H1 (cell line): ENCODE data around the gene PLCH2. TPM values are rescaled to one million over a fixed set of nuclear protein-coding genes. Genes with fewer than 3 reads are reported as not detected.

Experiments used
- CTCF ChIA-PET: fragments of 300-600 bp; sonication (Branson Sonifier 250); formaldehyde crosslinking; loops from one replicate; lab custom pipeline; 2021; ENCODE audit not compliant: partially characterized antibody; lab: Charles Lee
- POLR2A ChIA-PET: fragments of 300-600 bp; sonication (Branson Sonifier 250); formaldehyde crosslinking; loops from one replicate; lab custom pipeline; 2021; ENCODE audit warnings: inconsistent platforms; ENCODE audit not compliant: partially characterized antibody; lab: Charles Lee
- DNase-seq, 2 experiments: peaks; one replicate each; pipeline versions ENCODE4 v3.0.0 to v3.0.0-alpha.2; 2010 to 2022; ENCODE audit warnings: low spot score in 2 of 2, low read depth in 1 of 2, mixed read lengths in 1 of 2
- FAIRE-seq: peaks from 2 replicates; lab custom pipeline; 2011; peaks lifted over from hg19 to GRCh38; lab: Jason Lieb, UNC
- H2AFZ ChIP-seq: 2 replicates; pipeline ENCODE4 v1.8.1; 2012; ENCODE audit warnings: low read length, inconsistent platforms
- H2AK5ac ChIP-seq: 2 replicates; pipeline ENCODE4 v1.6.1; 2013; ENCODE audit warnings: low read depth, low read length
- H2BK120ac ChIP-seq: replicated peaks from 2 replicates; pipeline ENCODE3; 2013; ENCODE audit warnings: low read depth, low read length, inconsistent platforms
- H2BK12ac ChIP-seq: 2 replicates; pipeline ENCODE4 v1.6.1; 2013; ENCODE audit warnings: low read depth, low read length
- H2BK15ac ChIP-seq: 2 replicates; pipeline ENCODE4 v1.6.1; 2013; ENCODE audit warnings: low read length
- H2BK20ac ChIP-seq: 2 replicates; pipeline ENCODE4 v1.6.1; 2013; ENCODE audit warnings: low read length
- H2BK5ac ChIP-seq: 2 replicates; pipeline ENCODE4 v1.6.1; 2013; ENCODE audit warnings: low read depth, low read length
- H3K14ac ChIP-seq: 2 replicates; pipeline ENCODE4 v1.6.1; 2013; ENCODE audit warnings: inconsistent platforms; ENCODE audit not compliant: insufficient read length
- H3K18ac ChIP-seq: 2 replicates; pipeline ENCODE4 v1.6.1; 2013; ENCODE audit warnings: low read length; ENCODE audit errors: extremely low read depth
- H3K23ac ChIP-seq: 2 replicates; pipeline ENCODE4 v1.6.1; 2013; ENCODE audit warnings: inconsistent platforms; ENCODE audit not compliant: insufficient read length
- H3K23me2 ChIP-seq: 2 replicates; pipeline ENCODE4 v1.6.1; 2013; ENCODE audit warnings: low read depth, low read length
- H3K27ac ChIP-seq: 2 replicates; pipeline ENCODE4 v1.6.1; 2011; ENCODE audit warnings: low read depth, low read length, inconsistent platforms
- H3K27me3 ChIP-seq, 4 experiments: replicated peaks in 1 of 4; 1 replicate in 1 of 4; 2 replicates in 3 of 4; pipeline versions ENCODE4 v1.6.1 to v1.8.1; 2011 to 2013; ENCODE audit warnings: low read length in 3 of 4, mild to moderate bottlenecking in 3 of 4, inconsistent platforms in 2 of 4, mixed read lengths in 2 of 4, moderate library complexity in 1 of 4; ENCODE audit not compliant: control insufficient read depth in 3 of 4, insufficient read depth in 3 of 4; ENCODE audit errors: extremely low read depth in 1 of 4
- H3K36me3 ChIP-seq, 4 experiments: 2 replicates each; pipeline versions ENCODE4 v1.6.1 to v1.8.1; 2011 to 2013; ENCODE audit warnings: mild to moderate bottlenecking in 4 of 4, low read length in 3 of 4, moderate library complexity in 2 of 4, control low read depth in 1 of 4, inconsistent platforms in 1 of 4; ENCODE audit not compliant: insufficient read depth in 4 of 4, control insufficient read depth in 2 of 4
- H3K4ac ChIP-seq: replicated peaks from 2 replicates; pipeline ENCODE3; 2013; ENCODE audit warnings: low read length, low read depth, mixed read lengths, inconsistent platforms; ENCODE audit not compliant: insufficient read length
- H3K4me1 ChIP-seq, 4 experiments: replicated peaks in 1 of 4; 1 replicate in 1 of 4; 2 replicates in 3 of 4; pipeline versions ENCODE4 v1.6.1 to v1.8.1; 2011 to 2013; ENCODE audit warnings: low read length in 3 of 4, inconsistent platforms in 2 of 4, mixed read lengths in 1 of 4; ENCODE audit not compliant: insufficient read depth in 4 of 4, control insufficient read depth in 3 of 4
- H3K4me2 ChIP-seq, 2 experiments: 2 replicates each; pipeline versions ENCODE4 v1.6.1 to v1.8.1; 2011 to 2013; ENCODE audit warnings: low read depth in 2 of 2, low read length in 2 of 2, control low read depth in 1 of 2, inconsistent platforms in 1 of 2, mild to moderate bottlenecking in 1 of 2; ENCODE audit not compliant: insufficient read depth in 1 of 2
- H3K4me3 ChIP-seq, 4 experiments: fragments of 200-600, 300-600 bp in 1 of 4; sonication (generic), shearing (Covaris generic), sonication (Bioruptor Twin) in 1 of 4; 2 replicates each; pipeline versions ENCODE4 v1.5.1 to v1.8.1; 2011 to 2016; ENCODE audit warnings: low read length in 4 of 4, low read depth in 3 of 4, control low read depth in 2 of 4, inconsistent platforms in 2 of 4, mild to moderate bottlenecking in 2 of 4, mixed read lengths in 1 of 4, moderate library complexity in 1 of 4; ENCODE audit not compliant: insufficient read depth in 2 of 4; ENCODE audit errors: extremely low read depth in 1 of 4
- H3K56ac ChIP-seq: replicated peaks from 2 replicates; pipeline ENCODE3; 2013; ENCODE audit warnings: low read depth, mild to moderate bottlenecking, mixed read lengths, low read length, inconsistent platforms; ENCODE audit not compliant: insufficient read length
- H3K79me1 ChIP-seq: 2 replicates; pipeline ENCODE4 v1.6.1; 2013; ENCODE audit warnings: low read depth, low read length, control low read depth
- H3K79me2 ChIP-seq, 2 experiments: 2 replicates each; pipeline versions ENCODE4 v1.6.1 to v1.8.1; 2012 to 2013; ENCODE audit warnings: low read length in 2 of 2, mild to moderate bottlenecking in 2 of 2, inconsistent platforms in 1 of 2; ENCODE audit not compliant: insufficient read depth in 2 of 2, control insufficient read depth in 1 of 2
- H3K9ac ChIP-seq, 4 experiments: replicated peaks in 1 of 4; 1 replicate in 1 of 4; 2 replicates in 3 of 4; pipeline versions ENCODE4 v1.6.1 to v1.8.1; 2011 to 2013; ENCODE audit warnings: low read depth in 3 of 4, low read length in 3 of 4, control low read depth in 2 of 4, mild to moderate bottlenecking in 2 of 4, moderate library complexity in 2 of 4, inconsistent platforms in 1 of 4; ENCODE audit errors: extremely low read depth in 1 of 4
- H3K9me3 ChIP-seq, 2 experiments: 2 replicates each; pipeline versions ENCODE4 v1.6.1 to v1.8.1; 2012 to 2013; ENCODE audit warnings: mild to moderate bottlenecking in 2 of 2, moderate library complexity in 2 of 2, control low read depth in 1 of 2, inconsistent platforms in 1 of 2, low read depth in 1 of 2, low read length in 1 of 2, mixed read lengths in 1 of 2; ENCODE audit not compliant: insufficient read depth in 2 of 2
- H4K20me1 ChIP-seq, 2 experiments: replicated peaks in 1 of 2; 2 replicates each; pipeline versions ENCODE3 to v1.8.1; 2011 to 2013; ENCODE audit warnings: inconsistent platforms in 2 of 2, low read length in 2 of 2, mild to moderate bottlenecking in 1 of 2; ENCODE audit not compliant: insufficient read depth in 2 of 2, control insufficient read depth in 1 of 2
- H4K5ac ChIP-seq: 2 replicates; pipeline ENCODE4 v1.6.1; 2013; ENCODE audit warnings: low read length, low read depth, mixed read lengths, inconsistent platforms; ENCODE audit not compliant: insufficient read length
- H4K8ac ChIP-seq: 2 replicates; pipeline ENCODE4 v1.8.0; 2013; ENCODE audit warnings: mild to moderate bottlenecking, moderate library complexity, low read length, inconsistent platforms; ENCODE audit not compliant: insufficient read depth; ENCODE audit errors: extremely low read depth
- H4K91ac ChIP-seq: replicated peaks from 2 replicates; pipeline ENCODE3; 2013; ENCODE audit warnings: low read length, mixed read lengths, inconsistent platforms; ENCODE audit not compliant: insufficient read length
- CEBPB ChIP-seq: IDR thresholded peaks from 2 replicates; pipeline ENCODE4 v1.6.1; 2012; ENCODE audit warnings: low read depth, low read length
- EZH2 ChIP-seq: fragments of 200-600 bp; sonication (generic); IDR thresholded peaks from 2 replicates; pipeline ENCODE4 v1.7.1; 2012; ENCODE audit warnings: low read depth, mild to moderate bottlenecking, moderate library complexity, low read length, inconsistent platforms; ENCODE audit not compliant: severe bottlenecking
- GABPA ChIP-seq: IDR thresholded peaks from 2 replicates; pipeline ENCODE4 v1.6.1; 2011; ENCODE audit warnings: mild to moderate bottlenecking, low read length, moderate library complexity, borderline replicate concordance; ENCODE audit not compliant: insufficient read depth
- KDM1A ChIP-seq: fragments of 200-600, 300-600 bp; sonication (generic); IDR thresholded peaks from 2 replicates; pipeline ENCODE4 v1.7.1; 2016; ENCODE audit warnings: mild to moderate bottlenecking, low read length, borderline replicate concordance
- POLR2A ChIP-seq, 2 experiments: IDR thresholded peaks; 1 replicate in 1 of 2; 2 replicates in 1 of 2; pipeline ENCODE4 v1.6.1; 2011; ENCODE audit warnings: low read depth in 2 of 2, low read length in 2 of 2, mild to moderate bottlenecking in 2 of 2; ENCODE audit errors: control extremely low read depth in 1 of 2
- RFX5 ChIP-seq: IDR thresholded peaks from 2 replicates; pipeline ENCODE4 v1.6.1; 2011; ENCODE audit warnings: low read depth, low read length, improper control_type of control experiment, borderline replicate concordance
- RNF2 ChIP-seq: fragments of 200-900, 300-1000 bp; sonication (generic); IDR thresholded peaks from 2 replicates; pipeline ENCODE4 v1.7.1; 2016; ENCODE audit warnings: borderline replicate concordance, low read depth, mild to moderate bottlenecking, antibody characterized with exemption, low read length; ENCODE audit not compliant: poor library complexity, severe bottlenecking; ENCODE audit errors: missing control alignments
- SIN3A ChIP-seq, 2 experiments: IDR thresholded peaks in 1 of 2; conservative IDR thresholded peaks in 1 of 2; 2 replicates each; pipeline ENCODE4 v1.6.1; 2011 to 2012; ENCODE audit warnings: low read length in 2 of 2, improper control_type of control experiment in 1 of 2, low read depth in 1 of 2, mild to moderate bottlenecking in 1 of 2
- SP2 ChIP-seq: IDR thresholded peaks from 2 replicates; pipeline ENCODE4 v1.6.1; 2012; ENCODE audit warnings: mild to moderate bottlenecking, low read length, inconsistent platforms
- TAF1 ChIP-seq: IDR thresholded peaks from 2 replicates; pipeline ENCODE4 v1.6.1; 2011; ENCODE audit warnings: mild to moderate bottlenecking, low read depth, low read length
- ZNF274 ChIP-seq: IDR thresholded peaks from 2 replicates; pipeline ENCODE4 v1.7.0; 2012; ENCODE audit warnings: low read length, borderline replicate concordance; ENCODE audit errors: extremely low read depth
- WGBS, 2 experiments: shearing (Covaris generic) in 1 of 2; methylation state at CpG; one replicate each; pipeline versions ENCODE4 v1.1.6 to v1.1.7; 2013 to 2015; ENCODE audit warnings: low lambda C conversion rate in 2 of 2, mixed read lengths in 2 of 2, inconsistent platforms in 1 of 2, low coverage in 1 of 2, missing lambda C conversion rate in 1 of 2; ENCODE audit not compliant: insufficient replicate concordance in 2 of 2, insufficient coverage in 1 of 2, insufficient read length in 1 of 2; ENCODE audit errors: extremely low coverage in 1 of 2, missing lambda C conversion rate in 1 of 2; 5-methylcytosine and 5-hydroxymethylcytosine counted together
- polyA plus RNA-seq, 7 experiments: library from polyadenylated mRNA; depleted of rRNA in 3 of 7; stranded (reverse) in 5 of 7; unstranded in 2 of 7; fragments of >200 nt in 5 of 7; fragments of 200-250 nt in 2 of 7; gene quantifications; 1 replicate in 5 of 7; 2 replicates in 1 of 7; 4 replicates in 1 of 7; pipeline versions ENCODE4 v1.2.1 to v1.2.3, GENCODE V29; 2011 to 2013; ENCODE audit warnings: missing spikeins in 2 of 7, mixed read lengths in 2 of 7
- total RNA-seq: library from RNA; stranded (reverse); fragmentation: NEBNext Ultra II Directional; extraction: Animal tissue kit (Norgen Biotek cat#: 25700); gene quantifications from 2 replicates; pipeline ENCODE4 v1.2.1, GENCODE V29; 2021
- TF ChIP-seq, protein P1 (sequence below): IDR thresholded peaks from 2 replicates; pipeline ENCODE4 v1.6.1; 2012; ENCODE audit warnings: low read length, inconsistent platforms

PLCH2 gene
- total and polyA plus RNA-seq, 2 of the 8 experiments (the other 6 are each of a cell fraction or from before 2014, with no cell fraction given), result 0.14 to 0.19 TPM

DNA sequence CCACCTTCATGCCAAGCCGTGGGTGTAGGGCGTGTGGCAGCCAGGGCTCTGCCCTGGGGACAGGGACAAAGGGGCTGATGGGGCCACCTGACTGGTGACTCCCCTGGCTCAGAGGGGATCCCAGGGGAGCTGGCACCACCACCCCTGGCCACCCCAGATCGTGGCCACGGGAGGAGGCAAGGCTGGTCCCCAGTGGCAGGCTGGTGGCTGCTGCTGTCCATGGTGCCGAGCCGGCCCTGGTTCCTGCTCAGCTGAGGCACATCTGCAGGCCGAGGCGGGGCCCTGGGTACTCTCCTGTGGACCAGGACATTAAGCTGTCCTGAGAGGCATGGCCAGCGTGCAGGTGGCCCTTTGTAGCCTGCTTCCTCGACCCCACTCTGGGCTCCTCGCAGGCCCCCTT lies 6.5 kb downstream of the PLCH2 start:
- ChIA-PET POLR2A (no interaction called here), CTCF (interaction anchor here (0.9 to 1.3 kb wide), 2 partner anchors 37 to 50 kb away, joined by 3 read pairs; no protein-coding TSS in a partner anchor)
- H3K9me3 ChIP-seq, result peaks cover 0 to 10% of the 10 kb centered on the region in 2 experiments; a peak in 1 of 4 replicates
- no peak overlapping the region for H3K14ac ChIP-seq
- no peak overlapping the region for H3K4me2 ChIP-seq
- 0 out of 7 replicates have a peak, but pooled peaks cover 0 to 2% (median 0%) of the 10 kb centered on the region in 4 experiments for H3K27me3 ChIP-seq
- H2BK12ac ChIP-seq, result no peak overlapping the region; the same call in 1 of the 2 replicates
- H3K79me2 ChIP-seq, result no peaks in the 10 kb centered on the region
- WGBS, 2 experiments, result 91% methylated on average over 11 of the region's 11 CpGs; no CpG with 5 or more reads in 1 of the 2 experiments
- peak overlapping the region; percentile 14; the same call in 1 of the 2 replicates for H4K8ac ChIP-seq
- no peak overlapping the region for H4K5ac ChIP-seq
- H4K91ac ChIP-seq, result no peak overlapping the region
- H3K79me1 ChIP-seq, result no peaks in the 10 kb centered on the region
- no peak overlapping the region for H3K23ac ChIP-seq
- H2BK20ac ChIP-seq, result no peak overlapping the region
- FAIRE-seq, result no peak
- H3K18ac ChIP-seq, result no peak overlapping the region
- no peak for DNase-seq
- H3K27ac ChIP-seq, result no peak overlapping the region
- H3K4me3 ChIP-seq, result no peak overlapping the region
- H3K36me3 ChIP-seq, result no peaks in the 10 kb centered on the region
- peaks cover 0 to 7% of the 10 kb centered on the region in 2 experiments for H4K20me1 ChIP-seq
- no peak overlapping the region for H2BK5ac ChIP-seq
- no peak overlapping the region for H2AK5ac ChIP-seq
- no peaks in the 10 kb centered on the region; the same call in 1 of the 2 replicates for H3K23me2 ChIP-seq
- no peak overlapping the region for H2AFZ ChIP-seq
- H3K4ac ChIP-seq, result no peak overlapping the region
- no peak overlapping the region for H3K56ac ChIP-seq
- H2BK120ac ChIP-seq, result no peak overlapping the region
- H3K9ac ChIP-seq, result no peak overlapping the region
- no peaks in the 10 kb centered on the region; a peak in 1 of 7 replicates for H3K4me1 ChIP-seq
- no peak overlapping the region for H2BK15ac ChIP-seq
- TF ChIP-seq SP2 (no peak), RFX5 (no peak), TAF1 (no peak), RNF2 (no peak), SIN3A (conservative IDR thresholded peaks at IDR 0.05 in 1 of 2, IDR thresholded peaks at IDR 0.05 in 1 of 2; ENCODE audit: low read depth in 1 of 2, low read length in 2 of 2) (no peak), POLR2A (IDR thresholded peaks at IDR 0.05; ENCODE audit: control extremely low read depth in 1 of 2, low read depth in 2 of 2, low read length in 2 of 2) (no peak), GABPA (0 out of 2 replicates have a peak, but pooled peaks have one; percentile 17), EZH2 (no peak), KDM1A (no peak), CEBPB (no peak), ZNF274 (no peak)
- TF ChIP-seq, protein P1, sequence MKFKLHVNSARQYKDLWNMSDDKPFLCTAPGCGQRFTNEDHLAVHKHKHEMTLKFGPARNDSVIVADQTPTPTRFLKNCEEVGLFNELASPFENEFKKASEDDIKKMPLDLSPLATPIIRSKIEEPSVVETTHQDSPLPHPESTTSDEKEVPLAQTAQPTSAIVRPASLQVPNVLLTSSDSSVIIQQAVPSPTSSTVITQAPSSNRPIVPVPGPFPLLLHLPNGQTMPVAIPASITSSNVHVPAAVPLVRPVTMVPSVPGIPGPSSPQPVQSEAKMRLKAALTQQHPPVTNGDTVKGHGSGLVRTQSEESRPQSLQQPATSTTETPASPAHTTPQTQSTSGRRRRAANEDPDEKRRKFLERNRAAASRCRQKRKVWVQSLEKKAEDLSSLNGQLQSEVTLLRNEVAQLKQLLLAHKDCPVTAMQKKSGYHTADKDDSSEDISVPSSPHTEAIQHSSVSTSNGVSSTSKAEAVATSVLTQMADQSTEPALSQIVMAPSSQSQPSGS, result no peak
